Measurements from ENCODE around the gene SC5D.

The SC5D gene

GRCh38 chr11:121350314-121351082 is 57.9 kb downstream of the SC5D start:
- H3K4me3 ChIP-seq (ENCODE audit: low read depth, low read length) = no peak overlapping the region
- DNase-seq (ENCODE audit: low read depth) = no peak
- TF ChIP-seq CTCF (IDR thresholded peaks at IDR 0.05; ENCODE audit: control insufficient read depth, extremely low read depth, insufficient read depth) = no peak

GRCh38 chr11:121351083-121351630 is 58.6 kb downstream of the SC5D start:
- DNase-seq (ENCODE audit: low read depth) = no peak
- TF ChIP-seq CTCF (IDR thresholded peaks at IDR 0.05; ENCODE audit: control insufficient read depth, extremely low read depth, insufficient read depth) = no peak
- no peak overlapping the region for H3K4me3 ChIP-seq (ENCODE audit: low read depth, low read length)

GRCh38 chr11:121352251-121352891 is 59.8 kb downstream of the SC5D start:
- no peak for TF ChIP-seq CTCF (IDR thresholded peaks at IDR 0.05; ENCODE audit: control insufficient read depth, extremely low read depth, insufficient read depth)
- peak; percentile 64 for DNase-seq (ENCODE audit: low read depth)
- H3K4me3 ChIP-seq (ENCODE audit: low read depth, low read length) = no peak overlapping the region

GRCh38 chr11:121354192-121354591 is 61.6 kb downstream of the SC5D start:
- no peak for TF ChIP-seq CTCF (IDR thresholded peaks at IDR 0.05; ENCODE audit: control insufficient read depth, extremely low read depth, insufficient read depth)
- no peak for DNase-seq (ENCODE audit: low read depth)
- H3K4me3 ChIP-seq (ENCODE audit: low read depth, low read length) = no peak overlapping the region

GRCh38 chr11:121356357-121356756 is 63.8 kb downstream of the SC5D start:
- TF ChIP-seq CTCF (IDR thresholded peaks at IDR 0.05; ENCODE audit: control insufficient read depth, extremely low read depth, insufficient read depth) = no peak
- no peak overlapping the region for H3K4me3 ChIP-seq (ENCODE audit: low read depth, low read length)
- no peak for DNase-seq (ENCODE audit: low read depth)
